HEK293 (cell line): ENCODE results near the gene SLC8A2.
A peak's percentile ranks its signal among the peaks of the same experiment; 100 is the strongest.

Experiments
- CTCF ChIA-PET: fragments of 350-600 bp; formaldehyde crosslinking; extraction: SDS; loops from one replicate; lab custom pipeline; 2021; ENCODE audit warnings: antibody characterized with exemption; lab: Yijun Ruan, JAX
- POLR2A ChIA-PET: fragments of 300-600 bp; formaldehyde crosslinking; extraction: SDS; loops from one replicate; lab custom pipeline; 2020; ENCODE audit warnings: antibody characterized with exemption, inconsistent platforms; lab: Yijun Ruan, JAX
- H3K27ac ChIP-seq: fragments of 200-500 bp; sonication (Bioruptor generic); 2 replicates; pipeline ENCODE4 v1.5.1; 2014; ENCODE audit warnings: low read depth, low read length, control low read depth, inconsistent platforms; ENCODE audit errors: extremely low read depth
- H3K36me3 ChIP-seq, 2 experiments: fragments of 200-500 bp in 1 of 2; sonication (Bioruptor generic) in 1 of 2; 1 replicate in 1 of 2; 2 replicates in 1 of 2; pipeline ENCODE4 v1.5.1; 2014 to 2017; ENCODE audit warnings: inconsistent platforms in 2 of 2, low read length in 2 of 2; ENCODE audit not compliant: control insufficient read depth in 2 of 2, insufficient read depth in 1 of 2
- H3K4me1 ChIP-seq: fragments of 200-500 bp; sonication (Bioruptor generic); 2 replicates; pipeline ENCODE4 v1.5.1; 2014; ENCODE audit warnings: mild to moderate bottlenecking, low read length, inconsistent platforms; ENCODE audit not compliant: control insufficient read depth, insufficient read depth
- H3K4me3 ChIP-seq: 2 replicates; pipeline ENCODE4 v1.5.1; 2011; ENCODE audit warnings: low read depth, mild to moderate bottlenecking, control low read depth, low read length, moderate library complexity
- H3K9me3 ChIP-seq: fragments of 200-500 bp; sonication (Bioruptor generic); 2 replicates; pipeline ENCODE4 v1.5.1; 2014; ENCODE audit warnings: low read depth, low read length, inconsistent platforms; ENCODE audit not compliant: control insufficient read depth, insufficient read depth
- GLIS2 ChIP-seq: fragments of 450-650 bp; formaldehyde crosslinking; IDR thresholded peaks from 2 replicates; pipeline ENCODE4 v1.5.1; 2016; ENCODE audit warnings: missing biosample characterization, missing genetic modification characterization
- HOXD13 ChIP-seq: sonication (generic); formaldehyde crosslinking; IDR thresholded peaks from 2 replicates; pipeline ENCODE4 v1.8.0; 2022; ENCODE audit warnings: missing genetic modification reagents, borderline replicate concordance
- KLF8 ChIP-seq: fragments of 450-650 bp; formaldehyde crosslinking; IDR thresholded peaks from 2 replicates; pipeline ENCODE4 v1.5.1; 2016; ENCODE audit warnings: missing biosample characterization, missing genetic modification characterization
- OSR2 ChIP-seq: fragments of 450-650 bp; formaldehyde crosslinking; IDR thresholded peaks from 2 replicates; pipeline ENCODE4 v1.5.1; 2016; ENCODE audit warnings: missing biosample characterization, missing genetic modification characterization
- OVOL3 ChIP-seq: fragments of 450-650 bp; formaldehyde crosslinking; IDR thresholded peaks from 2 replicates; pipeline ENCODE4 v1.5.1; 2016; ENCODE audit warnings: missing biosample characterization, missing genetic modification characterization
- SCRT1 ChIP-seq: fragments of 450-650 bp; formaldehyde crosslinking; IDR thresholded peaks from 2 replicates; pipeline ENCODE4 v1.5.1; 2016; ENCODE audit warnings: missing biosample characterization, missing genetic modification characterization, borderline replicate concordance
- SP2 ChIP-seq: fragments of 450-650 bp; formaldehyde crosslinking; IDR thresholded peaks from 2 replicates; pipeline ENCODE4 v1.5.1; 2016; ENCODE audit warnings: missing biosample characterization, missing genetic modification characterization
- SP7 ChIP-seq: fragments of 450-650 bp; formaldehyde crosslinking; IDR thresholded peaks from 2 replicates; pipeline ENCODE4 v1.5.1; 2016; ENCODE audit warnings: missing biosample characterization, missing genetic modification characterization
- YY1 ChIP-seq: fragments of 450-650 bp; formaldehyde crosslinking; IDR thresholded peaks from 2 replicates; pipeline ENCODE4 v1.5.1; 2018; ENCODE audit warnings: missing biosample characterization, missing genetic modification characterization
- ZBTB7A ChIP-seq: fragments of 450-650 bp; formaldehyde crosslinking; IDR thresholded peaks from 2 replicates; pipeline ENCODE4 v1.5.1; 2016; ENCODE audit warnings: low read depth, missing biosample characterization, missing genetic modification characterization
- ZNF114 ChIP-seq: fragments of 450-650 bp; formaldehyde crosslinking; IDR thresholded peaks from 2 replicates; pipeline ENCODE4 v1.5.0; 2017; ENCODE audit warnings: missing biosample characterization, missing genetic modification characterization
- ZNF2 ChIP-seq: fragments of 450-650 bp; formaldehyde crosslinking; IDR thresholded peaks from 2 replicates; pipeline ENCODE4 v1.5.1; 2016; ENCODE audit warnings: missing biosample characterization, missing genetic modification characterization
- ZNF239 ChIP-seq: fragments of 450-650 bp; formaldehyde crosslinking; IDR thresholded peaks from 2 replicates; pipeline ENCODE4 v1.5.1; 2016; ENCODE audit warnings: missing biosample characterization, missing genetic modification characterization
- ZNF391 ChIP-seq: fragments of 450-650 bp; formaldehyde crosslinking; IDR thresholded peaks from 2 replicates; pipeline ENCODE4 v1.5.1; 2016; ENCODE audit warnings: low read depth, missing biosample characterization, missing genetic modification characterization, borderline replicate concordance
- ZNF433 ChIP-seq: fragments of 450-650 bp; formaldehyde crosslinking; IDR thresholded peaks from 2 replicates; pipeline ENCODE4 v1.5.1; 2016; ENCODE audit warnings: missing biosample characterization, missing genetic modification characterization, low read depth
- ZNF776 ChIP-seq: fragments of 450-650 bp; formaldehyde crosslinking; IDR thresholded peaks from 2 replicates; pipeline ENCODE4 v1.5.0; 2017; ENCODE audit warnings: missing biosample characterization, missing genetic modification characterization, borderline replicate concordance
- ZNF777 ChIP-seq: fragments of 450-650 bp; formaldehyde crosslinking; IDR thresholded peaks from 2 replicates; pipeline ENCODE4 v1.5.1; 2017; ENCODE audit warnings: missing biosample characterization, missing genetic modification characterization, borderline replicate concordance
- ZNF830 ChIP-seq: fragments of 450-650 bp; IDR thresholded peaks from 2 replicates; pipeline ENCODE4 v1.5.0; 2018; ENCODE audit warnings: missing biosample characterization, missing genetic modification characterization, low read depth, mild to moderate bottlenecking, moderate library complexity
- TF ChIP-seq, protein P1 (sequence below): fragments of 450-650 bp; formaldehyde crosslinking; IDR thresholded peaks from 2 replicates; pipeline ENCODE4 v1.5.1; 2016; ENCODE audit warnings: missing biosample characterization, missing genetic modification characterization, borderline replicate concordance
- TF ChIP-seq, protein P2 (sequence below): IDR thresholded peaks from 2 replicates; pipeline ENCODE4 v1.6.1; 2011; ENCODE audit warnings: mild to moderate bottlenecking, low read depth, low read length, borderline replicate concordance
- TF ChIP-seq, protein P3 (sequence below): fragments of 450-650 bp; formaldehyde crosslinking; IDR thresholded peaks from 2 replicates; pipeline ENCODE4 v1.5.1; 2016; ENCODE audit warnings: missing biosample characterization, missing genetic modification characterization
- TF ChIP-seq, protein P4 (sequence below): fragments of 450-650 bp; formaldehyde crosslinking; conservative IDR thresholded peaks from 2 replicates; pipeline ENCODE4 v1.5.1; 2016; ENCODE audit warnings: low read depth, missing biosample characterization, missing genetic modification characterization
- TF ChIP-seq, protein P5 (sequence below): fragments of 450-650 bp; formaldehyde crosslinking; IDR thresholded peaks from 2 replicates; pipeline ENCODE4 v1.5.1; 2017; ENCODE audit warnings: missing biosample characterization, missing genetic modification characterization

Gene SLC8A2, protein sequence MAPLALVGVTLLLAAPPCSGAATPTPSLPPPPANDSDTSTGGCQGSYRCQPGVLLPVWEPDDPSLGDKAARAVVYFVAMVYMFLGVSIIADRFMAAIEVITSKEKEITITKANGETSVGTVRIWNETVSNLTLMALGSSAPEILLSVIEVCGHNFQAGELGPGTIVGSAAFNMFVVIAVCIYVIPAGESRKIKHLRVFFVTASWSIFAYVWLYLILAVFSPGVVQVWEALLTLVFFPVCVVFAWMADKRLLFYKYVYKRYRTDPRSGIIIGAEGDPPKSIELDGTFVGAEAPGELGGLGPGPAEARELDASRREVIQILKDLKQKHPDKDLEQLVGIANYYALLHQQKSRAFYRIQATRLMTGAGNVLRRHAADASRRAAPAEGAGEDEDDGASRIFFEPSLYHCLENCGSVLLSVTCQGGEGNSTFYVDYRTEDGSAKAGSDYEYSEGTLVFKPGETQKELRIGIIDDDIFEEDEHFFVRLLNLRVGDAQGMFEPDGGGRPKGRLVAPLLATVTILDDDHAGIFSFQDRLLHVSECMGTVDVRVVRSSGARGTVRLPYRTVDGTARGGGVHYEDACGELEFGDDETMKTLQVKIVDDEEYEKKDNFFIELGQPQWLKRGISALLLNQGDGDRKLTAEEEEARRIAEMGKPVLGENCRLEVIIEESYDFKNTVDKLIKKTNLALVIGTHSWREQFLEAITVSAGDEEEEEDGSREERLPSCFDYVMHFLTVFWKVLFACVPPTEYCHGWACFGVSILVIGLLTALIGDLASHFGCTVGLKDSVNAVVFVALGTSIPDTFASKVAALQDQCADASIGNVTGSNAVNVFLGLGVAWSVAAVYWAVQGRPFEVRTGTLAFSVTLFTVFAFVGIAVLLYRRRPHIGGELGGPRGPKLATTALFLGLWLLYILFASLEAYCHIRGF

DNA sequence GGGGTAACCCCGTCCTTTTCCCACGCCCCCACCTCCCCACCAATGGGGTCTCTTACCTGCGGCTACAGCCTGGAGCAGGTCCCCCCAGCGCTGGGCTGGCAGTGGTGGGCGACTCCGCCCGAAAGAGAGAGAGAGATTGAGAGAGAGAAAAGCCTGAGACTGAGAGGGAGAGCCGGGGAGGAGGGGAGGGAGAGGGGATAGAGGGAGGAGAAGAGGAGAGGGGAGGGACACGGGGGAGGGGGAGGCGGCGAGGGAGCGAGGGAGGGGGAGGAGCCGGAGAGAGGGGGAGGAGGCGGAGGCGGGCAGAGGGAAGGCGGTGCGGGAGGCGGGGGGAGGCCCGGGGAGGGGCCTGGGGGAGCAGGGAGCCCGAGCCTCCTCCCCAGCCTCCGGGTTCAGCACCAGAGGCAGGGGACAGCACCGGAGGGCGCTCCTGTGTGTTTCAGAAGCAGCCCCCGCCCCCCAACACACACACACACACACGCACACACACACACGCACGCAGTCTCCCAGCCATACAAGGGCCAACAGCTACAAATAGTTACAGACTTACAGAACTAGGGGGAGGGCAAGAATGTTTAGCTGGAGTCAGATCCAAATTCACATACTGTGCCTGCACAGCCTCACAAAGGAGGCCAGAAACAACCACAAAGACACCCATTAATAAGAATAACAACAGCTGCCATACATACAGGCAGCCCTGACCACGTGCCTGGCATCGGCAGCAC, at the start of gene SLC8A2:
TSS of gene SLC8A2 (minus strand) at position 161 of the 725 bp plus-strand sequence. CDS start 5,490 bp downstream, outside the sequence.
- Histone ChIP-seq H3K4me3 (peak within 1 kb of the TSS; percentile 6; the same call in 1 of the 2 replicates), H3K27ac (no peak within 1 kb of the TSS), H3K4me1 (no peaks in the 10 kb centered on the region), H3K9me3 (no peaks in the 10 kb centered on the region), H3K36me3 (no peaks in the 10 kb centered on the region)
- ChIA-PET POLR2A (interaction anchor here (0.5 to 2.2 kb wide), 5 partner anchors 12 to 252 kb away, joined by 3 to 7 read pairs (median 5); partner anchors contain the start of gene KPTN), CTCF (interaction anchor here (0.7 to 4.3 kb wide), 4 partner anchors 12 to 235 kb away, joined by 3 to 17 read pairs (median 4); partner anchors contain the start of gene KPTN)
- TF ChIP-seq ZNF776 (tag by site-specific recombination): no peak
- peak; percentile 85 for TF ChIP-seq KLF8 (tag by site-specific recombination)
- no peak for TF ChIP-seq YY1
- TF ChIP-seq, protein P1, sequence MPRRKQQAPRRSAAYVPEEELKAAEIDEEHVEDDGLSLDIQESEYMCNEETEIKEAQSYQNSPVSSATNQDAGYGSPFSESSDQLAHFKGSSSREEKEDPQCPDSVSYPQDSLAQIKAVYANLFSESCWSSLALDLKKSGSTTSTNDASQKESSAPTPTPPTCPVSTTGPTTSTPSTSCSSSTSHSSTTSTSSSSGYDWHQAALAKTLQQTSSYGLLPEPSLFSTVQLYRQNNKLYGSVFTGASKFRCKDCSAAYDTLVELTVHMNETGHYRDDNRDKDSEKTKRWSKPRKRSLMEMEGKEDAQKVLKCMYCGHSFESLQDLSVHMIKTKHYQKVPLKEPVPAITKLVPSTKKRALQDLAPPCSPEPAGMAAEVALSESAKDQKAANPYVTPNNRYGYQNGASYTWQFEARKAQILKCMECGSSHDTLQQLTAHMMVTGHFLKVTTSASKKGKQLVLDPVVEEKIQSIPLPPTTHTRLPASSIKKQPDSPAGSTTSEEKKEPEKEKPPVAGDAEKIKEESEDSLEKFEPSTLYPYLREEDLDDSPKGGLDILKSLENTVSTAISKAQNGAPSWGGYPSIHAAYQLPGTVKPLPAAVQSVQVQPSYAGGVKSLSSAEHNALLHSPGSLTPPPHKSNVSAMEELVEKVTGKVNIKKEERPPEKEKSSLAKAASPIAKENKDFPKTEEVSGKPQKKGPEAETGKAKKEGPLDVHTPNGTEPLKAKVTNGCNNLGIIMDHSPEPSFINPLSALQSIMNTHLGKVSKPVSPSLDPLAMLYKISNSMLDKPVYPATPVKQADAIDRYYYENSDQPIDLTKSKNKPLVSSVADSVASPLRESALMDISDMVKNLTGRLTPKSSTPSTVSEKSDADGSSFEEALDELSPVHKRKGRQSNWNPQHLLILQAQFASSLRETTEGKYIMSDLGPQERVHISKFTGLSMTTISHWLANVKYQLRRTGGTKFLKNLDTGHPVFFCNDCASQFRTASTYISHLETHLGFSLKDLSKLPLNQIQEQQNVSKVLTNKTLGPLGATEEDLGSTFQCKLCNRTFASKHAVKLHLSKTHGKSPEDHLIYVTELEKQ (tag by site-specific recombination): 0 out of 2 replicates have a peak, but pooled peaks have one; percentile 58
- TF ChIP-seq ZBTB7A (tag by site-specific recombination): 0 out of 2 replicates have a peak, but pooled peaks have one; percentile 38
- TF ChIP-seq GLIS2: peak; percentile 34; the same call in 1 of the 2 replicates
- TF ChIP-seq ZNF114: no peak
- peak; percentile 93; the same call in 1 of the 2 replicates for TF ChIP-seq ZNF391
- TF ChIP-seq, protein P2, sequence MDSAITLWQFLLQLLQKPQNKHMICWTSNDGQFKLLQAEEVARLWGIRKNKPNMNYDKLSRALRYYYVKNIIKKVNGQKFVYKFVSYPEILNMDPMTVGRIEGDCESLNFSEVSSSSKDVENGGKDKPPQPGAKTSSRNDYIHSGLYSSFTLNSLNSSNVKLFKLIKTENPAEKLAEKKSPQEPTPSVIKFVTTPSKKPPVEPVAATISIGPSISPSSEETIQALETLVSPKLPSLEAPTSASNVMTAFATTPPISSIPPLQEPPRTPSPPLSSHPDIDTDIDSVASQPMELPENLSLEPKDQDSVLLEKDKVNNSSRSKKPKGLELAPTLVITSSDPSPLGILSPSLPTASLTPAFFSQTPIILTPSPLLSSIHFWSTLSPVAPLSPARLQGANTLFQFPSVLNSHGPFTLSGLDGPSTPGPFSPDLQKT: no peak
- TF ChIP-seq SP2 (tag by site-specific recombination): peak; percentile 51
- TF ChIP-seq ZNF239: peak; percentile 51; the same call in 1 of the 2 replicates
- no peak for TF ChIP-seq HOXD13 (CRISPR knock-in tag)
- TF ChIP-seq, protein P3, sequence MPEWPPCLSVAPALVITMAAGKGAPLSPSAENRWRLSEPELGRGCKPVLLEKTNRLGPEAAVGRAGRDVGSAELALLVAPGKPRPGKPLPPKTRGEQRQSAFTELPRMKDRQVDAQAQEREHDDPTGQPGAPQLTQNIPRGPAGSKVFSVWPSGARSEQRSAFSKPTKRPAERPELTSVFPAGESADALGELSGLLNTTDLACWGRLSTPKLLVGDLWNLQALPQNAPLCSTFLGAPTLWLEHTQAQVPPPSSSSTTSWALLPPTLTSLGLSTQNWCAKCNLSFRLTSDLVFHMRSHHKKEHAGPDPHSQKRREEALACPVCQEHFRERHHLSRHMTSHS (tag by site-specific recombination): no peak
- TF ChIP-seq, protein P4, sequence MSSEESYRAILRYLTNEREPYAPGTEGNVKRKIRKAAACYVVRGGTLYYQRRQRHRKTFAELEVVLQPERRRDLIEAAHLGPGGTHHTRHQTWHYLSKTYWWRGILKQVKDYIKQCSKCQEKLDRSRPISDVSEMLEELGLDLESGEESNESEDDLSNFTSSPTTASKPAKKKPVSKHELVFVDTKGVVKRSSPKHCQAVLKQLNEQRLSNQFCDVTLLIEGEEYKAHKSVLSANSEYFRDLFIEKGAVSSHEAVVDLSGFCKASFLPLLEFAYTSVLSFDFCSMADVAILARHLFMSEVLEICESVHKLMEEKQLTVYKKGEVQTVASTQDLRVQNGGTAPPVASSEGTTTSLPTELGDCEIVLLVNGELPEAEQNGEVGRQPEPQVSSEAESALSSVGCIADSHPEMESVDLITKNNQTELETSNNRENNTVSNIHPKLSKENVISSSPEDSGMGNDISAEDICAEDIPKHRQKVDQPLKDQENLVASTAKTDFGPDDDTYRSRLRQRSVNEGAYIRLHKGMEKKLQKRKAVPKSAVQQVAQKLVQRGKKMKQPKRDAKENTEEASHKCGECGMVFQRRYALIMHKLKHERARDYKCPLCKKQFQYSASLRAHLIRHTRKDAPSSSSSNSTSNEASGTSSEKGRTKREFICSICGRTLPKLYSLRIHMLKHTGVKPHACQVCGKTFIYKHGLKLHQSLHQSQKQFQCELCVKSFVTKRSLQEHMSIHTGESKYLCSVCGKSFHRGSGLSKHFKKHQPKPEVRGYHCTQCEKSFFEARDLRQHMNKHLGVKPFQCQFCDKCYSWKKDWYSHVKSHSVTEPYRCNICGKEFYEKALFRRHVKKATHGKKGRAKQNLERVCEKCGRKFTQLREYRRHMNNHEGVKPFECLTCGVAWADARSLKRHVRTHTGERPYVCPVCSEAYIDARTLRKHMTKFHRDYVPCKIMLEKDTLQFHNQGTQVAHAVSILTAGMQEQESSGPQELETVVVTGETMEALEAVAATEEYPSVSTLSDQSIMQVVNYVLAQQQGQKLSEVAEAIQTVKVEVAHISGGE: no peak
- TF ChIP-seq SCRT1: no peak
- peak; percentile 89 for TF ChIP-seq SP7 (tag by site-specific recombination)
- TF ChIP-seq OVOL3 (tag by site-specific recombination): no peak
- TF ChIP-seq ZNF433 (tag by site-specific recombination): no peak
- TF ChIP-seq, protein P5, sequence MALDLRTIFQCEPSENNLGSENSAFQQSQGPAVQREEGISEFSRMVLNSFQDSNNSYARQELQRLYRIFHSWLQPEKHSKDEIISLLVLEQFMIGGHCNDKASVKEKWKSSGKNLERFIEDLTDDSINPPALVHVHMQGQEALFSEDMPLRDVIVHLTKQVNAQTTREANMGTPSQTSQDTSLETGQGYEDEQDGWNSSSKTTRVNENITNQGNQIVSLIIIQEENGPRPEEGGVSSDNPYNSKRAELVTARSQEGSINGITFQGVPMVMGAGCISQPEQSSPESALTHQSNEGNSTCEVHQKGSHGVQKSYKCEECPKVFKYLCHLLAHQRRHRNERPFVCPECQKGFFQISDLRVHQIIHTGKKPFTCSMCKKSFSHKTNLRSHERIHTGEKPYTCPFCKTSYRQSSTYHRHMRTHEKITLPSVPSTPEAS (tag by site-specific recombination): peak; percentile 97
- TF ChIP-seq ZNF2: 0 out of 2 replicates have a peak, but pooled peaks have one; percentile 68
- TF ChIP-seq ZNF830: no peak
- no peak for TF ChIP-seq ZNF777
- peak; percentile 54; the same call in 1 of the 2 replicates for TF ChIP-seq OSR2 (tag by site-specific recombination)
